Cardiac muscle cell (in vitro differentiated cells and primary cell): ENCODE measurements around the gene RPL28. TPM values are rescaled to one million over a fixed set of nuclear protein-coding genes. Genes with fewer than 3 reads are reported as not detected.

Experiments
- DNase-seq, 2 donors: peaks; one replicate each; pipeline versions ENCODE4 v3.0.0 to v3.0.0-alpha.2; 2010 to 2017; ENCODE audit warnings: low read depth in 1 of 2, low spot score in 1 of 2
- H3K27ac ChIP-seq: fragments of 200-600 bp; sonication (generic); 2 replicates; pipeline ENCODE4 v1.5.1; 2016
- H3K27me3 ChIP-seq: fragments of 200-600 bp; sonication (generic); 2 replicates; pipeline ENCODE4 v1.6.0; 2016; ENCODE audit warnings: control low read depth
- H3K36me3 ChIP-seq: fragments of 200-600 bp; sonication (generic); 2 replicates; pipeline ENCODE4 v1.5.1; 2016; ENCODE audit warnings: control low read depth
- H3K4me1 ChIP-seq: fragments of 200-600 bp; sonication (generic); 2 replicates; pipeline ENCODE4 v1.8.1; 2017; ENCODE audit warnings: low read depth, mild to moderate bottlenecking, mixed run types
- H3K4me3 ChIP-seq: fragments of 200-600 bp; sonication (generic); 2 replicates; pipeline ENCODE4 v1.5.1; 2016; ENCODE audit warnings: mild to moderate bottlenecking
- H3K9me3 ChIP-seq: fragments of 200-600 bp; sonication (generic); 2 replicates; pipeline ENCODE4 v1.5.1; 2017; ENCODE audit warnings: low read depth, mild to moderate bottlenecking, control low read depth
- CTCF ChIP-seq: IDR thresholded peaks from 2 replicates; pipeline ENCODE4 v1.5.1; 2012; ENCODE audit warnings: low read depth, mild to moderate bottlenecking, low read length
- polyA plus RNA-seq: library from polyadenylated mRNA; unstranded; fragments of >200 nt; fragmentation: Nextera tagmentation; extraction: Ambion mirVana; gene quantifications from 2 replicates; pipeline ENCODE4 v1.2.1, GENCODE V29; 2016
- total RNA-seq: library from RNA; depleted of rRNA; stranded (reverse); fragments of >200 nt; gene quantifications from 2 replicates; pipeline ENCODE4 v1.2.3, GENCODE V29; 2016

The RPL28 gene
- total and polyA plus RNA-seq, 2 experiments from 2014 or later = 273 to 1,325 TPM

GRCh38 chr19:55424518-55424917, 38.8 kb downstream of the RPL28 start:
- Histone ChIP-seq H3K36me3 (no peaks in the 10 kb centered on the region), H3K9me3 (no peaks in the 10 kb centered on the region), H3K27me3 (peaks cover 6% of the 10 kb centered on the region), H3K27ac (no peak overlapping the region), H3K4me1 (no peaks in the 10 kb centered on the region), H3K4me3 (no peak overlapping the region)
- TF ChIP-seq CTCF = no peak
- DNase-seq = no peak

GRCh38 chr19:55426042-55426441, 40.3 kb downstream of the RPL28 start:
- no peaks in the 10 kb centered on the region for H3K36me3 ChIP-seq
- TF ChIP-seq CTCF = no peak
- no peaks in the 10 kb centered on the region for H3K9me3 ChIP-seq
- H3K4me3 ChIP-seq = no peak overlapping the region
- no peak overlapping the region for H3K27ac ChIP-seq
- no peaks in the 10 kb centered on the region for H3K4me1 ChIP-seq
- DNase-seq = no peak
- H3K27me3 ChIP-seq = no peaks in the 10 kb centered on the region

GRCh38 chr19:55431183-55431582, 45.5 kb downstream of the RPL28 start:
- no peak for TF ChIP-seq CTCF
- Histone ChIP-seq H3K36me3 (no peaks in the 10 kb centered on the region), H3K4me1 (no peaks in the 10 kb centered on the region), H3K4me3 (no peak overlapping the region), H3K27ac (no peak overlapping the region), H3K27me3 (no peaks in the 10 kb centered on the region), H3K9me3 (no peaks in the 10 kb centered on the region)
- DNase-seq = no peak

- no peak for DNase-seq
- H3K9me3 ChIP-seq = no peaks in the 10 kb centered on the region
- no peak overlapping the region for H3K27ac ChIP-seq
- H3K4me3 ChIP-seq = no peak overlapping the region
- no peaks in the 10 kb centered on the region for H3K4me1 ChIP-seq
- H3K36me3 ChIP-seq = no peaks in the 10 kb centered on the region
- H3K27me3 ChIP-seq = no peaks in the 10 kb centered on the region
- no peak for TF ChIP-seq CTCF
These were observed 46.7 kb downstream of the RPL28 start for GRCh38 chr19:55432241-55432959.

GRCh38 chr19:55433292-55433691, 47.6 kb downstream of the RPL28 start:
- Histone ChIP-seq H3K4me3 (no peak overlapping the region), H3K27ac (no peak overlapping the region), H3K27me3 (peaks cover 5% of the 10 kb centered on the region), H3K36me3 (no peaks in the 10 kb centered on the region), H3K9me3 (no peaks in the 10 kb centered on the region), H3K4me1 (no peaks in the 10 kb centered on the region)
- DNase-seq = no peak
- TF ChIP-seq CTCF = no peak
